Stomach (tissue), 9 donors: ENCODE measurements around the gene PPP1R2. TPM values are rescaled to one million over a fixed set of nuclear protein-coding genes. Genes with fewer than 3 reads are reported as not detected.

Experiments
- DNase-seq, 2 donors: peaks; one replicate each; pipeline versions ENCODE4 v3.0.0 to v3.0.0-alpha.2; 2013 to 2019
- H3K27ac ChIP-seq, 5 donors: fragments of 200-600 bp in 4 of 5; sonication (generic) in 4 of 5; one replicate each; pipeline ENCODE4 v1.5.1; 2013 to 2019; ENCODE audit warnings: mild to moderate bottlenecking in 1 of 5, moderate library complexity in 1 of 5
- H3K27me3 ChIP-seq, 3 donors: fragments of 200-600 bp; sonication (generic); one replicate each; pipeline ENCODE4 v1.5.1; 2017 to 2019; ENCODE audit warnings: mixed run types in 1 of 3
- H3K36me3 ChIP-seq, 4 donors: fragments of 200-600 bp; sonication (generic); 1 replicate in 3 of 4; 2 replicates in 1 of 4; pipeline ENCODE4 v1.5.1; 2016 to 2019
- H3K4me1 ChIP-seq, 4 donors: fragments of 200-600 bp; sonication (generic); one replicate each; pipeline ENCODE4 v1.5.1; 2016 to 2019
- H3K4me3 ChIP-seq, 4 donors: fragments of 200-600 bp; sonication (generic) in 3 of 4; one replicate each; pipeline ENCODE4 v1.5.1; 2016 to 2019; ENCODE audit warnings: mild to moderate bottlenecking in 1 of 4
- H3K9me3 ChIP-seq, 4 donors: fragments of 200-600 bp; sonication (generic); one replicate each; pipeline ENCODE4 v1.5.1; 2016 to 2019
- EP300 ChIP-seq: sonication (generic); formaldehyde crosslinking; IDR thresholded peaks from one replicate; pipeline ENCODE4 v1.6.1; 2017; ENCODE audit warnings: antibody characterized with exemption
- POLR2A ChIP-seq, 4 donors: fragments of 450-650 bp; IDR thresholded peaks; one replicate each; pipeline ENCODE4 v1.6.1; 2016; ENCODE audit warnings: antibody characterized with exemption in 4 of 4, control low read depth in 2 of 4, mild to moderate bottlenecking in 1 of 4, moderate library complexity in 1 of 4
- POLR2AphosphoS5 ChIP-seq, 3 donors: sonication (generic); formaldehyde crosslinking; IDR thresholded peaks; one replicate each; pipeline ENCODE4 v1.6.1; 2016; ENCODE audit warnings: antibody characterized with exemption in 3 of 3
- WGBS, 5 donors: extraction: QIAGEN DNeasy Blood & Tissue Kit in 3 of 5; methylation state at CpG; one replicate each; pipeline versions ENCODE4 v1.1.5 to v1.1.7; 2013 to 2018; 5-methylcytosine and 5-hydroxymethylcytosine counted together
- intact Hi-C: fragments of 100-400 bp; cut with DNase I; formaldehyde crosslinking; loops from one replicate; pipeline ENCODE4 v1.15.1; 2023; ENCODE audit warnings: low total_unique reads
- polyA plus RNA-seq, 3 donors: library from polyadenylated mRNA; stranded (reverse); fragments of 200-250 nt; gene quantifications; one replicate each; pipeline ENCODE4 v1.2.3, GENCODE V29; 2013
- total RNA-seq, 5 donors: library from RNA; depleted of rRNA; stranded (reverse); fragments of >200 nt; gene quantifications; one replicate each; pipeline versions ENCODE4 v1.1.0 to v1.2.3, GENCODE V29; 2014 to 2016
- TF ChIP-seq, protein P1 (sequence below), 7 experiments: fragments of 450-650 bp in 4 of 7; fragments of 200-600 bp in 3 of 7; sonication (generic) in 3 of 7; IDR thresholded peaks; one replicate each; pipeline ENCODE4 v1.5.1; 2016 to 2019; ENCODE audit warnings: antibody characterized with exemption in 7 of 7, control low read depth in 2 of 7, mild to moderate bottlenecking in 1 of 7
- donor health status: healthy with polysubstance abuse.
- donor health status: Bipolar disorder and iron deficiency.
- donor health status: healthy.

The PPP1R2 gene
- total and polyA plus RNA-seq, 8 donors, result 21.4 to 102 (median 42.9) TPM

- no peaks in the 10 kb centered on the region for H3K27me3 ChIP-seq
- H3K4me1 ChIP-seq, result peaks cover 0 to 34% (median 21%) of the 10 kb centered on the region in 4 donors
- no peak for DNase-seq
- H3K36me3 ChIP-seq, result peaks cover 0 to 18% (median 7%) of the 10 kb centered on the region in 4 donors
- 61 to 80% (median 64%) methylated on average over 3 of the region's 3 CpGs for WGBS, 5 donors
- H3K27ac ChIP-seq, result no peak overlapping the region
- TF ChIP-seq EP300 (no peak), POLR2A (IDR thresholded peaks at IDR 0.05) (no peak), POLR2AphosphoS5 (IDR thresholded peaks at IDR 0.05) (no peak)
- TF ChIP-seq, protein P1, sequence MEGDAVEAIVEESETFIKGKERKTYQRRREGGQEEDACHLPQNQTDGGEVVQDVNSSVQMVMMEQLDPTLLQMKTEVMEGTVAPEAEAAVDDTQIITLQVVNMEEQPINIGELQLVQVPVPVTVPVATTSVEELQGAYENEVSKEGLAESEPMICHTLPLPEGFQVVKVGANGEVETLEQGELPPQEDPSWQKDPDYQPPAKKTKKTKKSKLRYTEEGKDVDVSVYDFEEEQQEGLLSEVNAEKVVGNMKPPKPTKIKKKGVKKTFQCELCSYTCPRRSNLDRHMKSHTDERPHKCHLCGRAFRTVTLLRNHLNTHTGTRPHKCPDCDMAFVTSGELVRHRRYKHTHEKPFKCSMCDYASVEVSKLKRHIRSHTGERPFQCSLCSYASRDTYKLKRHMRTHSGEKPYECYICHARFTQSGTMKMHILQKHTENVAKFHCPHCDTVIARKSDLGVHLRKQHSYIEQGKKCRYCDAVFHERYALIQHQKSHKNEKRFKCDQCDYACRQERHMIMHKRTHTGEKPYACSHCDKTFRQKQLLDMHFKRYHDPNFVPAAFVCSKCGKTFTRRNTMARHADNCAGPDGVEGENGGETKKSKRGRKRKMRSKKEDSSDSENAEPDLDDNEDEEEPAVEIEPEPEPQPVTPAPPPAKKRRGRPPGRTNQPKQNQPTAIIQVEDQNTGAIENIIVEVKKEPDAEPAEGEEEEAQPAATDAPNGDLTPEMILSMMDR (IDR thresholded peaks at IDR 0.05), result no peak
- H3K9me3 ChIP-seq, result no peaks in the 10 kb centered on the region
- intact Hi-C loops, result no loop called here
- no peak overlapping the region for H3K4me3 ChIP-seq
Observed at GRCh38 chr3:195532345-195532744, 10.8 kb downstream of the PPP1R2 start.

- Histone ChIP-seq H3K9me3 (no peaks in the 10 kb centered on the region), H3K27me3 (no peaks in the 10 kb centered on the region), H3K4me1 (peaks cover 0 to 34% (median 21%) of the 10 kb centered on the region in 4 donors), H3K36me3 (peaks cover 0 to 25% (median 13%) of the 10 kb centered on the region in 4 donors), H3K27ac (no peak overlapping the region), H3K4me3 (no peak overlapping the region)
- TF ChIP-seq EP300 (no peak), POLR2AphosphoS5 (IDR thresholded peaks at IDR 0.05) (no peak), POLR2A (IDR thresholded peaks at IDR 0.05) (no peak)
- TF ChIP-seq, protein P1 (IDR thresholded peaks at IDR 0.05), result no peak
- DNase-seq, result no peak
- intact Hi-C loops, result no loop called here
- 86 to 99% (median 96%) methylated on average over 5 of the region's 5 CpGs for WGBS, 5 donors
Observed at GRCh38 chr3:195531683-195532082, 11.4 kb downstream of the PPP1R2 start.

- no peak for DNase-seq
- H3K4me1 ChIP-seq, result peaks cover 0 to 9% (median 3%) of the 10 kb centered on the region in 4 donors
- WGBS, 5 donors, result 93 to 98% (median 96%) methylated on average over 4 of the region's 4 CpGs
- intact Hi-C loops, result no loop called here
- no peak overlapping the region for H3K27ac ChIP-seq
- TF ChIP-seq, protein P1 (IDR thresholded peaks at IDR 0.05), result no peak
- no peak for TF ChIP-seq POLR2A (IDR thresholded peaks at IDR 0.05)
- H3K27me3 ChIP-seq, result no peaks in the 10 kb centered on the region
- no peaks in the 10 kb centered on the region for H3K9me3 ChIP-seq
- peaks cover 0 to 46% (median 41%) of the 10 kb centered on the region in 4 donors for H3K36me3 ChIP-seq
- H3K4me3 ChIP-seq, result no peak overlapping the region
Observed at GRCh38 chr3:195526492-195526891, 16.6 kb downstream of the PPP1R2 start.

DNA sequence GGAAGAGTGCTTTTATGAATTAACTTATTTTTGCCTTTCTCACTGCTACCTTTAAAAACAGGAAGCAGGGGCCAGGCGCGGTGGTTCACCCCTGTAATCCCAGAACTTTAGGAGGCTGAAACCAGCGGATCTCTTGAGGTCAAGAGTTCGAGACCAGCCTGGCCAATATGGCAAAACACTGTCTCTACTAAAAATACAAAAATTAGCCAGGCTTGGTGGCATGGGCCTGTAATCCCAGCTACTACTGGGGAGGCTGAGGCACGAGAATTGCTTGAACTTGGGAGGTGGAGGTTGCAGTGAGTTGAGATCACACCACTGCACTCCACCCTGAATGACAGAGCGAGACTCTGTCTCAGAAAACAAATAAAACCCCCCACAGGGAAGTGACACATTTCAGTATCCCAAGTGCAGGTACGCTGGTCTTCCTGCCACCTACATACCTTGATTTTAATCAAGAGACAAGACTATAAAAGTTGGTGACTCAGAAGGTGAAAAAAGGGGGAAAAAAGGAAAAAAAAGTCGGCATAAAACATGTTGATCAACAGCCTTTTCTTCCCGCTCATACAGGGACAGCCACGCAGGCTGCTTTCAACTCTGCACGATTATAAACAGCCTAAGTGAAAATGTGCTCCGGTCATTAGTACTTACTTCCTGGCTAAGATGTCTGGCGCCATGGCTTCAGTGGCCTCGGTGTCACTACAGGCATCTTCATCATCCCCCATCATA, 18.8 kb downstream of the PPP1R2 start:
- no peaks in the 10 kb centered on the region for H3K9me3 ChIP-seq
- no peak for DNase-seq
- H3K4me1 ChIP-seq, result peaks cover 0 to 6% (median 2%) of the 10 kb centered on the region in 4 donors
- WGBS, 5 donors, result 74 to 84% (median 78%) methylated on average over 14 of the region's 14 CpGs
- no peak overlapping the region for H3K4me3 ChIP-seq
- TF ChIP-seq POLR2AphosphoS5 (IDR thresholded peaks at IDR 0.05) (no peak), POLR2A (IDR thresholded peaks at IDR 0.05) (no peak), EP300 (no peak)
- TF ChIP-seq, protein P1 (IDR thresholded peaks at IDR 0.05), result no peak
- no peaks in the 10 kb centered on the region for H3K27me3 ChIP-seq
- H3K36me3 ChIP-seq, result peaks cover 0 to 46% (median 41%) of the 10 kb centered on the region in 4 donors
- intact Hi-C loops, result loop anchor here (5.0 kb wide), 1 partner anchor 252 kb away; the partner anchor contains the start of gene XXYLT1
- H3K27ac ChIP-seq, result peak overlapping the region in 1 of 5 donors; percentile 16
